Esophagus squamous epithelium (tissue), 4 donors: Measurements from ENCODE around the gene SMIM43.

ENCODE experiments used
- POLR2A ChIP-seq, 4 donors: fragments of 450-650 bp; IDR thresholded peaks; one replicate each; pipeline ENCODE4 v1.6.1; 2017; ENCODE audit warnings: antibody characterized with exemption in 4 of 4, mild to moderate bottlenecking in 4 of 4, moderate library complexity in 3 of 4
- TF ChIP-seq, protein P1 (sequence below), 6 experiments: fragments of 450-650 bp in 4 of 6; fragments of 200-600 bp in 2 of 6; sonication (generic) in 2 of 6; IDR thresholded peaks; one replicate each; pipeline ENCODE4 v1.5.1; 2016 to 2019; ENCODE audit warnings: antibody characterized with exemption in 6 of 6, mild to moderate bottlenecking in 4 of 6, moderate library complexity in 4 of 6

DNA sequence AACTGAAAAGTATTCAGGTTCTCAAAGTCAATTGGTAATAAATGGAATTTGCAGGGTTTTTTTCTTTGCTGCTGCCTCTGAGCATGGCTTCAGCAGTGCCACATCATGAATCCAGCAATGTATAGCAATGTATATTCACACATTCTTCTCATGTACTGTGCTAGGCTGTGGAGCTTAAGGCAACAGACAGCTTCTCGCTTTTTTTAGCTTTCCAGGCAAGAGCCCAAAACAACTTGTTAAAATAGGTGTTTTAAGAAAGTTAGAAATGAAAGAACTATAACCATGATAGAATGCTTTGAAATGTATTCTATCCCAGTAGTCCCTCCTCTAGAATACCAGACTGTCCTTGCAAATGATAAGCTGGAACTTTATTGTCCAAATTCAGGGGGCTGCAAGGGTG is 30.4 kb downstream of the SMIM43 start:
- TF ChIP-seq, protein P1, sequence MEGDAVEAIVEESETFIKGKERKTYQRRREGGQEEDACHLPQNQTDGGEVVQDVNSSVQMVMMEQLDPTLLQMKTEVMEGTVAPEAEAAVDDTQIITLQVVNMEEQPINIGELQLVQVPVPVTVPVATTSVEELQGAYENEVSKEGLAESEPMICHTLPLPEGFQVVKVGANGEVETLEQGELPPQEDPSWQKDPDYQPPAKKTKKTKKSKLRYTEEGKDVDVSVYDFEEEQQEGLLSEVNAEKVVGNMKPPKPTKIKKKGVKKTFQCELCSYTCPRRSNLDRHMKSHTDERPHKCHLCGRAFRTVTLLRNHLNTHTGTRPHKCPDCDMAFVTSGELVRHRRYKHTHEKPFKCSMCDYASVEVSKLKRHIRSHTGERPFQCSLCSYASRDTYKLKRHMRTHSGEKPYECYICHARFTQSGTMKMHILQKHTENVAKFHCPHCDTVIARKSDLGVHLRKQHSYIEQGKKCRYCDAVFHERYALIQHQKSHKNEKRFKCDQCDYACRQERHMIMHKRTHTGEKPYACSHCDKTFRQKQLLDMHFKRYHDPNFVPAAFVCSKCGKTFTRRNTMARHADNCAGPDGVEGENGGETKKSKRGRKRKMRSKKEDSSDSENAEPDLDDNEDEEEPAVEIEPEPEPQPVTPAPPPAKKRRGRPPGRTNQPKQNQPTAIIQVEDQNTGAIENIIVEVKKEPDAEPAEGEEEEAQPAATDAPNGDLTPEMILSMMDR (IDR thresholded peaks at IDR 0.05) = no peak
- no peak for TF ChIP-seq POLR2A (IDR thresholded peaks at IDR 0.05)
